Body of pancreas (tissue), 4 donors: Measurements from ENCODE around the gene BICD1.

ENCODE experiments used
- POLR2A ChIP-seq, 3 donors: fragments of 450-650 bp; IDR thresholded peaks; one replicate each; pipeline ENCODE4 v1.6.1; 2016; ENCODE audit warnings: antibody characterized with exemption in 3 of 3, mild to moderate bottlenecking in 2 of 3
- TF ChIP-seq, protein P1 (sequence below), 7 experiments: fragments of 450-650 bp in 4 of 7; fragments of 200-600 bp in 3 of 7; sonication (generic) in 3 of 7; IDR thresholded peaks; one replicate each; pipeline ENCODE4 v1.5.1; 2016 to 2019; ENCODE audit warnings: antibody characterized with exemption in 7 of 7

DNA sequence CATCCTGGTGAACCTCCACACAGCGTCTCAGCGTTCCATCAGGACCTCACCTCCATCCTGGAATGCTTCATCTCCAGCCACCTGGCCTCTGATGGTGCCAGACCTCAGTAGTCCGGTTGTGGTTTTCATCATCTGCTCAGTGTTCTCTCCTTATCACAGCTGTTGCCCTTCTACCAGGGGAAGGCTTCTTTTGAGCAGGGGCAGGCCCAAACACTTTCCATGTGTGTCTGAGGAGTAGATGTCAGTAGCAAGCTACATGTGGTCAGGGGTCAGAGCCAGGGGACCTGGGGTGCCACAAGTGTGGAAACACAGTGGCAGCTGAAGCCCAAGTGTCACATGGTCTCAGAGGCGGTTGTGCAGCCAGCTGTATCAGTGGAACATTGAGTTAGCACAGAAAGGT, 262.6 kb downstream of the BICD1 start:
- TF ChIP-seq, protein P1, sequence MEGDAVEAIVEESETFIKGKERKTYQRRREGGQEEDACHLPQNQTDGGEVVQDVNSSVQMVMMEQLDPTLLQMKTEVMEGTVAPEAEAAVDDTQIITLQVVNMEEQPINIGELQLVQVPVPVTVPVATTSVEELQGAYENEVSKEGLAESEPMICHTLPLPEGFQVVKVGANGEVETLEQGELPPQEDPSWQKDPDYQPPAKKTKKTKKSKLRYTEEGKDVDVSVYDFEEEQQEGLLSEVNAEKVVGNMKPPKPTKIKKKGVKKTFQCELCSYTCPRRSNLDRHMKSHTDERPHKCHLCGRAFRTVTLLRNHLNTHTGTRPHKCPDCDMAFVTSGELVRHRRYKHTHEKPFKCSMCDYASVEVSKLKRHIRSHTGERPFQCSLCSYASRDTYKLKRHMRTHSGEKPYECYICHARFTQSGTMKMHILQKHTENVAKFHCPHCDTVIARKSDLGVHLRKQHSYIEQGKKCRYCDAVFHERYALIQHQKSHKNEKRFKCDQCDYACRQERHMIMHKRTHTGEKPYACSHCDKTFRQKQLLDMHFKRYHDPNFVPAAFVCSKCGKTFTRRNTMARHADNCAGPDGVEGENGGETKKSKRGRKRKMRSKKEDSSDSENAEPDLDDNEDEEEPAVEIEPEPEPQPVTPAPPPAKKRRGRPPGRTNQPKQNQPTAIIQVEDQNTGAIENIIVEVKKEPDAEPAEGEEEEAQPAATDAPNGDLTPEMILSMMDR (IDR thresholded peaks at IDR 0.05), result no peak
- TF ChIP-seq POLR2A (IDR thresholded peaks at IDR 0.05), result no peak
